HCT116 (cell line): ENCODE measurements around the gene ZNF665. TPM values are rescaled to one million over a fixed set of nuclear protein-coding genes. Genes with fewer than 3 reads are reported as not detected.

Source experiments
- ATAC-seq: fragments of 200-7000 bp; cut with Tn5 transposase; 2 replicates; pipeline ENCODE4 v1.9.1; 2020; ENCODE audit warnings: mild to moderate bottlenecking, moderate library complexity
- BruUV-seq: library from RNA; stranded (reverse); fragments of 400-500 nt; replicated peaks from 2 replicates; lab custom pipeline; 2021; lab: Mats Ljungman, UMichigan
- CTCF ChIA-PET: fragments of 300-600 bp; sonication (Branson Sonifier 250); formaldehyde crosslinking; loops from one replicate; lab custom pipeline; 2021; ENCODE audit warnings: antibody characterized with exemption; lab: Charles Lee
- POLR2A ChIA-PET: fragments of 300-600, 350-600 bp; sonication (Branson Sonifier 250); formaldehyde crosslinking; loops from one replicate; lab custom pipeline; 2021; ENCODE audit warnings: antibody characterized with exemption; lab: Charles Lee
- RAD21 ChIA-PET, 2 experiments: fragments of 300-600 bp; sonication (Branson Sonifier 250); formaldehyde crosslinking; loops; one replicate each; lab custom pipeline; 2023; ENCODE audit warnings: low total read pairs in 2 of 2; ENCODE audit not compliant: uncharacterized antibody in 2 of 2, unreplicated experiment in 2 of 2, low non-redundant PET in 1 of 2; lab: Charles Lee
- DNase-seq: peaks from one replicate; pipeline ENCODE4 v3.0.0-alpha.2; 2010; ENCODE audit warnings: low read depth, low spot score
- H2AFZ ChIP-seq: fragments of 200-600 bp; shearing (Covaris generic), sonication (generic); 2 replicates; pipeline ENCODE4 v1.6.1; 2017; ENCODE audit warnings: low read depth, mixed run types, mixed read lengths, antibody characterized with exemption, low read length; ENCODE audit not compliant: poor library complexity, severe bottlenecking
- H3K27ac ChIP-seq: 2 replicates; pipeline ENCODE4 v1.5.1; 2012; ENCODE audit warnings: low read depth, low read length
- H3K27me3 ChIP-seq: fragments of 200-600 bp; sonication (generic); 2 replicates; pipeline ENCODE4 v1.6.1; 2016; ENCODE audit warnings: mixed run types, low read length, mixed read lengths; ENCODE audit not compliant: insufficient read depth
- H3K36me3 ChIP-seq, 2 experiments: fragments of 200-500 bp in 1 of 2; fragments of 200-600 bp in 1 of 2; sonication (Bioruptor generic) in 1 of 2; sonication (generic) in 1 of 2; 2 replicates each; pipeline versions ENCODE4 v1.5.1 to v1.6.1; 2014 to 2016; ENCODE audit warnings: low read length in 2 of 2, inconsistent platforms in 1 of 2, mixed read lengths in 1 of 2, mixed run types in 1 of 2; ENCODE audit not compliant: insufficient read depth in 2 of 2, control insufficient read depth in 1 of 2
- H3K4me1 ChIP-seq, 2 experiments: fragments of 200-600 bp in 1 of 2; sonication (generic) in 1 of 2; 2 replicates each; pipeline versions ENCODE4 v1.5.1 to v1.6.1; 2012 to 2017; ENCODE audit warnings: low read length in 2 of 2, inconsistent platforms in 1 of 2, mild to moderate bottlenecking in 1 of 2, mixed read lengths in 1 of 2, mixed run types in 1 of 2, moderate library complexity in 1 of 2; ENCODE audit not compliant: insufficient read depth in 2 of 2, control insufficient read depth in 1 of 2
- H3K4me2 ChIP-seq: fragments of 200-600 bp; sonication (generic); 2 replicates; pipeline ENCODE4 v1.6.1; 2017; ENCODE audit warnings: mixed run types, low read length, mixed read lengths
- H3K4me3 ChIP-seq, 2 experiments: fragments of 200-600 bp in 1 of 2; sonication (generic) in 1 of 2; replicated peaks in 1 of 2; 2 replicates each; pipeline ENCODE4 v1.5.1; 2011 to 2016; ENCODE audit warnings: low read length in 2 of 2, control low read depth in 1 of 2, low read depth in 1 of 2, mild to moderate bottlenecking in 1 of 2, mixed read lengths in 1 of 2, mixed run types in 1 of 2
- H3K79me2 ChIP-seq: fragments of 200-600 bp; sonication (generic); 2 replicates; pipeline ENCODE4 v1.6.1; 2017; ENCODE audit warnings: mild to moderate bottlenecking, mixed run types, low read length, moderate library complexity, mixed read lengths; ENCODE audit not compliant: insufficient read depth
- H3K9ac ChIP-seq: fragments of 200-600 bp; sonication (generic); 2 replicates; pipeline ENCODE4 v1.6.1; 2016; ENCODE audit warnings: low read length, mixed read lengths
- H3K9me2 ChIP-seq: fragments of 200-600 bp; sonication (generic), shearing (Covaris generic); 2 replicates; pipeline ENCODE4 v1.6.1; 2017; ENCODE audit warnings: mixed run types, mild to moderate bottlenecking, moderate library complexity; ENCODE audit not compliant: insufficient read depth
- H3K9me3 ChIP-seq, 2 experiments: fragments of 200-500 bp in 1 of 2; fragments of 200-600 bp in 1 of 2; sonication (Bioruptor generic) in 1 of 2; sonication (generic) in 1 of 2; 2 replicates each; pipeline ENCODE4 v1.6.1; 2014 to 2017; ENCODE audit warnings: low read length in 2 of 2, mixed read lengths in 2 of 2, inconsistent platforms in 1 of 2, low read depth in 1 of 2, mild to moderate bottlenecking in 1 of 2, mixed run types in 1 of 2, moderate library complexity in 1 of 2; ENCODE audit not compliant: control insufficient read depth in 1 of 2, insufficient read depth in 1 of 2
- H4K20me1 ChIP-seq: fragments of 200-600 bp; sonication (generic), shearing (Covaris generic); 2 replicates; pipeline ENCODE4 v1.6.1; 2017; ENCODE audit warnings: mixed run types, mild to moderate bottlenecking, moderate library complexity; ENCODE audit not compliant: insufficient read depth
- EGR1 ChIP-seq: IDR thresholded peaks from 2 replicates; pipeline ENCODE4 v1.6.1; 2012; ENCODE audit warnings: low read depth
- ELF1 ChIP-seq: IDR thresholded peaks from 2 replicates; pipeline ENCODE4 v1.6.1; 2012; ENCODE audit warnings: low read depth, borderline replicate concordance
- EZH2 ChIP-seq: fragments of 200-600 bp; sonication (generic); IDR thresholded peaks from 2 replicates; pipeline ENCODE4 v1.6.1; 2017; ENCODE audit warnings: antibody characterized with exemption, mixed run types
- EZH2phosphoT487 ChIP-seq: fragments of 200-600 bp; IDR thresholded peaks from 2 replicates; pipeline ENCODE4 v1.6.1; 2018; ENCODE audit warnings: antibody characterized with exemption, borderline replicate concordance
- FOSL1 ChIP-seq: IDR thresholded peaks from 2 replicates; pipeline ENCODE4 v1.6.1; 2012; ENCODE audit warnings: low read depth
- JUND ChIP-seq: IDR thresholded peaks from 2 replicates; pipeline ENCODE4 v1.6.1; 2012
- POLR2AphosphoS5 ChIP-seq: IDR thresholded peaks from 2 replicates; pipeline ENCODE4 v1.6.1; 2011; ENCODE audit warnings: mild to moderate bottlenecking, low read depth, low read length, moderate library complexity
- RAD21 ChIP-seq: IDR thresholded peaks from 2 replicates; pipeline ENCODE4 v1.6.1; 2012; ENCODE audit warnings: low read depth, mild to moderate bottlenecking
- SIN3A ChIP-seq: IDR thresholded peaks from 2 replicates; pipeline ENCODE4 v1.6.1; 2012; ENCODE audit warnings: low read depth
- TCF7L2 ChIP-seq: IDR thresholded peaks from 2 replicates; pipeline ENCODE4 v1.7.0; 2011; ENCODE audit warnings: borderline replicate concordance, inconsistent platforms; ENCODE audit not compliant: insufficient read depth, insufficient read length; ENCODE audit errors: extremely low read depth
- ZFX ChIP-seq: fragments of 450-650 bp; IDR thresholded peaks from 2 replicates; pipeline ENCODE4 v1.6.1; 2017
- intact Hi-C: fragments of 100-400 bp; cut with micrococcal nuclease; formaldehyde crosslinking; loops from 2 replicates; pipeline ENCODE4 v1.10.0; 2022
- total RNA-seq: library from RNA; stranded (reverse); gene quantifications from one replicate; pipeline ENCODE4 v1.2.1, GENCODE V29; 2021; ENCODE audit not compliant: unreplicated experiment
- TF ChIP-seq, protein P1 (sequence below), 3 experiments: fragments of 200-600 bp in 1 of 3; sonication (generic) in 1 of 3; IDR thresholded peaks in 2 of 3; conservative IDR thresholded peaks in 1 of 3; 2 replicates each; pipeline ENCODE4 v1.5.1; 2012 to 2017; ENCODE audit warnings: low read depth in 2 of 3, low read length in 2 of 3, antibody characterized with exemption in 1 of 3, borderline replicate concordance in 1 of 3, control low read depth in 1 of 3, mild to moderate bottlenecking in 1 of 3, mixed read lengths in 1 of 3, mixed run types in 1 of 3, moderate library complexity in 1 of 3; ENCODE audit not compliant: insufficient read depth in 1 of 3
- TF ChIP-seq, protein P2 (sequence below): IDR thresholded peaks from 2 replicates; pipeline ENCODE4 v1.6.1; 2011; ENCODE audit warnings: mild to moderate bottlenecking, low read length, moderate library complexity; ENCODE audit not compliant: insufficient replicate concordance; ENCODE audit errors: extremely low read depth
- TF ChIP-seq, protein P3 (sequence below): IDR thresholded peaks from 2 replicates; pipeline ENCODE4 v1.6.1; 2012
- TF ChIP-seq, protein P4 (sequence below): IDR thresholded peaks from 2 replicates; pipeline ENCODE4 v1.6.1; 2012; ENCODE audit warnings: low read depth
- TF ChIP-seq, protein P5 (sequence below): IDR thresholded peaks from 2 replicates; pipeline ENCODE4 v1.6.1; 2012

The ZNF665 gene
- total RNA-seq, 1 experiment from 2014 or later, result 0.44 TPM

DNA sequence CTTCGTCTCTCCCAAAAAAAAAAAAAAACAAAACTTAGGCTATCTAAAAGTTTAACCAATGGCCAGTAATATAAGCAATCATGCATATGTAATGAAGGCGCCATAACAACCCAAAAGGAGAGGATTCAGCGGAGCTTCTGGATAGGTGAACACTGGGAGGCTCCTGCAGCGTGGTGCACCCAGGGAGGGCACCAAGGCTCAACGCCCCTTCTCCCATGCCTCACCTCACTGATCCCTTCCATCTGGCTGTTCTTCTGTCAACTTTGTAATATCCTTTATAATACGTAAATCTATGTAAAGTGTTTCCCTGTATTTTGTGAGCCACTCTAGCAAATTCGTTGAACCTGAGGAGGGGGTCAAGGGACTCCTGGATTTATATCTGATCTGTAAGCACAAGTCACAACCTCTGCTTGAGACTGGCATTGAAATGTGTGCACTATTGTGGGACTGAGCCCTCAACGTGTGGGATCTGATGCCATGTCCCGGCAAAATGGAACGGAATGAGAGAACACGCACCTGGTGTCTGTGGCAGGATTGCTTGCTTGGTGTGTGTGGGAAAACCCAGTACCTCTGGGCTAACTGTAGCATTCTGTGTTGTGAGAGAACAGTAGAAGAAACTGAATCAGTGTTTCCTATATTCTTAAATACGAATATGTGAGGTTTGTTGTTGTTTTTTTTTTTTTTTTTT lies 521 bp upstream of the ZNF665 start:
- Histone ChIP-seq H3K4me2 (no peak overlapping the region), H3K4me1 (no peaks in the 10 kb centered on the region), H4K20me1 (no peaks in the 10 kb centered on the region), H3K27ac (no peak overlapping the region), H3K36me3 (no peaks in the 10 kb centered on the region), H3K9me2 (no peaks in the 10 kb centered on the region), H2AFZ (no peak overlapping the region), H3K4me3 (no peak overlapping the region), H3K79me2 (no peaks in the 10 kb centered on the region), H3K9me3 (peaks cover 4 to 8% of the 10 kb centered on the region in 2 experiments; a peak in 2 of 4 replicates), H3K27me3 (no peaks in the 10 kb centered on the region), H3K9ac (no peak overlapping the region)
- no TSS peak for BruUV-seq
- CTCF ChIA-PET, result no interaction called here
- intact Hi-C loops, result loop anchor here (10.0 kb wide), 2 partner anchors 171 to 551 kb away; partner anchors contain the start of gene ZNF525
- POLR2A ChIA-PET, result no interaction called here
- ATAC-seq (no peak), DNase-seq (no peak)
- TF ChIP-seq EGR1, result no peak
- TF ChIP-seq EZH2, result no peak
- TF ChIP-seq EZH2phosphoT487, result no peak
- no peak for TF ChIP-seq RAD21
- no peak for TF ChIP-seq ZFX
- TF ChIP-seq FOSL1, result no peak
- no peak for TF ChIP-seq TCF7L2
- TF ChIP-seq, protein P1, sequence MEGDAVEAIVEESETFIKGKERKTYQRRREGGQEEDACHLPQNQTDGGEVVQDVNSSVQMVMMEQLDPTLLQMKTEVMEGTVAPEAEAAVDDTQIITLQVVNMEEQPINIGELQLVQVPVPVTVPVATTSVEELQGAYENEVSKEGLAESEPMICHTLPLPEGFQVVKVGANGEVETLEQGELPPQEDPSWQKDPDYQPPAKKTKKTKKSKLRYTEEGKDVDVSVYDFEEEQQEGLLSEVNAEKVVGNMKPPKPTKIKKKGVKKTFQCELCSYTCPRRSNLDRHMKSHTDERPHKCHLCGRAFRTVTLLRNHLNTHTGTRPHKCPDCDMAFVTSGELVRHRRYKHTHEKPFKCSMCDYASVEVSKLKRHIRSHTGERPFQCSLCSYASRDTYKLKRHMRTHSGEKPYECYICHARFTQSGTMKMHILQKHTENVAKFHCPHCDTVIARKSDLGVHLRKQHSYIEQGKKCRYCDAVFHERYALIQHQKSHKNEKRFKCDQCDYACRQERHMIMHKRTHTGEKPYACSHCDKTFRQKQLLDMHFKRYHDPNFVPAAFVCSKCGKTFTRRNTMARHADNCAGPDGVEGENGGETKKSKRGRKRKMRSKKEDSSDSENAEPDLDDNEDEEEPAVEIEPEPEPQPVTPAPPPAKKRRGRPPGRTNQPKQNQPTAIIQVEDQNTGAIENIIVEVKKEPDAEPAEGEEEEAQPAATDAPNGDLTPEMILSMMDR (IDR thresholded peaks at IDR 0.05 in 2 of 3, conservative IDR thresholded peaks at IDR 0.05 in 1 of 3; ENCODE audit: borderline replicate concordance in 1 of 3, insufficient read depth in 1 of 3, low read depth in 2 of 3, low read length in 2 of 3), result no peak
- no peak for TF ChIP-seq JUND
- TF ChIP-seq, protein P2, sequence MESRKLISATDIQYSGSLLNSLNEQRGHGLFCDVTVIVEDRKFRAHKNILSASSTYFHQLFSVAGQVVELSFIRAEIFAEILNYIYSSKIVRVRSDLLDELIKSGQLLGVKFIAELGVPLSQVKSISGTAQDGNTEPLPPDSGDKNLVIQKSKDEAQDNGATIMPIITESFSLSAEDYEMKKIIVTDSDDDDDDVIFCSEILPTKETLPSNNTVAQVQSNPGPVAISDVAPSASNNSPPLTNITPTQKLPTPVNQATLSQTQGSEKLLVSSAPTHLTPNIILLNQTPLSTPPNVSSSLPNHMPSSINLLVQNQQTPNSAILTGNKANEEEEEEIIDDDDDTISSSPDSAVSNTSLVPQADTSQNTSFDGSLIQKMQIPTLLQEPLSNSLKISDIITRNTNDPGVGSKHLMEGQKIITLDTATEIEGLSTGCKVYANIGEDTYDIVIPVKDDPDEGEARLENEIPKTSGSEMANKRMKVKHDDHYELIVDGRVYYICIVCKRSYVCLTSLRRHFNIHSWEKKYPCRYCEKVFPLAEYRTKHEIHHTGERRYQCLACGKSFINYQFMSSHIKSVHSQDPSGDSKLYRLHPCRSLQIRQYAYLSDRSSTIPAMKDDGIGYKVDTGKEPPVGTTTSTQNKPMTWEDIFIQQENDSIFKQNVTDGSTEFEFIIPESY, result no peak
- no peak for TF ChIP-seq SIN3A
- TF ChIP-seq, protein P3, sequence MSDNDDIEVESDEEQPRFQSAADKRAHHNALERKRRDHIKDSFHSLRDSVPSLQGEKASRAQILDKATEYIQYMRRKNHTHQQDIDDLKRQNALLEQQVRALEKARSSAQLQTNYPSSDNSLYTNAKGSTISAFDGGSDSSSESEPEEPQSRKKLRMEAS, result no peak
- TF ChIP-seq, protein P4, sequence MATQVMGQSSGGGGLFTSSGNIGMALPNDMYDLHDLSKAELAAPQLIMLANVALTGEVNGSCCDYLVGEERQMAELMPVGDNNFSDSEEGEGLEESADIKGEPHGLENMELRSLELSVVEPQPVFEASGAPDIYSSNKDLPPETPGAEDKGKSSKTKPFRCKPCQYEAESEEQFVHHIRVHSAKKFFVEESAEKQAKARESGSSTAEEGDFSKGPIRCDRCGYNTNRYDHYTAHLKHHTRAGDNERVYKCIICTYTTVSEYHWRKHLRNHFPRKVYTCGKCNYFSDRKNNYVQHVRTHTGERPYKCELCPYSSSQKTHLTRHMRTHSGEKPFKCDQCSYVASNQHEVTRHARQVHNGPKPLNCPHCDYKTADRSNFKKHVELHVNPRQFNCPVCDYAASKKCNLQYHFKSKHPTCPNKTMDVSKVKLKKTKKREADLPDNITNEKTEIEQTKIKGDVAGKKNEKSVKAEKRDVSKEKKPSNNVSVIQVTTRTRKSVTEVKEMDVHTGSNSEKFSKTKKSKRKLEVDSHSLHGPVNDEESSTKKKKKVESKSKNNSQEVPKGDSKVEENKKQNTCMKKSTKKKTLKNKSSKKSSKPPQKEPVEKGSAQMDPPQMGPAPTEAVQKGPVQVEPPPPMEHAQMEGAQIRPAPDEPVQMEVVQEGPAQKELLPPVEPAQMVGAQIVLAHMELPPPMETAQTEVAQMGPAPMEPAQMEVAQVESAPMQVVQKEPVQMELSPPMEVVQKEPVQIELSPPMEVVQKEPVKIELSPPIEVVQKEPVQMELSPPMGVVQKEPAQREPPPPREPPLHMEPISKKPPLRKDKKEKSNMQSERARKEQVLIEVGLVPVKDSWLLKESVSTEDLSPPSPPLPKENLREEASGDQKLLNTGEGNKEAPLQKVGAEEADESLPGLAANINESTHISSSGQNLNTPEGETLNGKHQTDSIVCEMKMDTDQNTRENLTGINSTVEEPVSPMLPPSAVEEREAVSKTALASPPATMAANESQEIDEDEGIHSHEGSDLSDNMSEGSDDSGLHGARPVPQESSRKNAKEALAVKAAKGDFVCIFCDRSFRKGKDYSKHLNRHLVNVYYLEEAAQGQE, result no peak
- no peak for TF ChIP-seq POLR2AphosphoS5
- TF ChIP-seq, protein P5, sequence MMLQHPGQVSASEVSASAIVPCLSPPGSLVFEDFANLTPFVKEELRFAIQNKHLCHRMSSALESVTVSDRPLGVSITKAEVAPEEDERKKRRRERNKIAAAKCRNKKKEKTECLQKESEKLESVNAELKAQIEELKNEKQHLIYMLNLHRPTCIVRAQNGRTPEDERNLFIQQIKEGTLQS, result no peak
- TF ChIP-seq ELF1, result no peak
- RAD21 ChIA-PET, result no interaction called here
